D721Med (cell line): ENCODE data around the gene NEK9.
"Not testable (repeated sequence)": the region's sequence is repeated elsewhere in the genome, so short reads cannot be mapped to it uniquely, and the experiment has no call there.

ENCODE experiments used
- DNase-seq: peaks from one replicate; pipeline ENCODE4 v3.0.0; 2011; ENCODE audit warnings: low spot score; ENCODE audit not compliant: insufficient read length
- FAIRE-seq: peaks from 2 replicates; lab custom pipeline; 2011; peaks lifted over from hg19 to GRCh38; lab: Jason Lieb, UNC
- CTCF ChIP-seq: IDR thresholded peaks from 2 replicates; pipeline ENCODE4 v1.5.1; 2012; ENCODE audit warnings: mild to moderate bottlenecking, control low read depth; ENCODE audit not compliant: insufficient read depth; ENCODE audit errors: missing control alignments

The NEK9 gene

GRCh38 chr14:75138492-75138891 is 11.6 kb upstream of the NEK9 start:
- DNase-seq, result no peak
- no peak for TF ChIP-seq CTCF
- FAIRE-seq, result no peak

- no peak for TF ChIP-seq CTCF
- FAIRE-seq, result no peak
These were observed 7.8 kb upstream of the NEK9 start for GRCh38 chr14:75134644-75135043.

GRCh38 chr14:75133597-75133996 is 6.7 kb upstream of the NEK9 start:
- FAIRE-seq, result no peak
- no peak for TF ChIP-seq CTCF
- DNase-seq, result no peak

More at GRCh38 chr14:75134644-75135043, 7.8 kb upstream of the NEK9 start:
- DNase-seq, result no peak

- peak; percentile 33 for DNase-seq
- TF ChIP-seq CTCF, result peak; percentile 90
- FAIRE-seq, result peak; percentile 97
These were observed 5.7 kb upstream of the NEK9 start for GRCh38 chr14:75132382-75133086.

- DNase-seq (no peak), FAIRE-seq (no peak)
- TF ChIP-seq CTCF, result no peak
These were observed 1.7 kb upstream of the NEK9 start for GRCh38 chr14:75128596-75128990.

GRCh38 chr14:75127903-75128595 is 1.2 kb upstream of the NEK9 start:
- TF ChIP-seq CTCF, result no peak
- FAIRE-seq (no peak), DNase-seq (no peak)

GRCh38 chr14:75127474-75127820 is 599 bp upstream of the NEK9 start:
- not testable (repeated sequence) for FAIRE-seq, DNase-seq
